K562 (cell line): Measurements from ENCODE around the gene APC. TPM values are rescaled to one million over a fixed set of nuclear protein-coding genes. Genes with fewer than 3 reads are reported as not detected.

Source experiments
- ATF1 ChIP-seq, 2 experiments: fragments of 450-650 bp in 1 of 2; IDR thresholded peaks; 2 replicates each; pipeline ENCODE4 v1.6.1; 2016; ENCODE audit warnings: missing compliant biosample characterization in 1 of 2, missing genetic modification characterization in 1 of 2
- BRD4 ChIP-seq: fragments of 200-600 bp; sonication (generic); IDR thresholded peaks from 2 replicates; pipeline ENCODE4 v1.6.1; 2017; ENCODE audit warnings: inconsistent platforms
- GTF2F1 ChIP-seq: IDR thresholded peaks from 2 replicates; pipeline ENCODE4 v1.6.1; 2011; ENCODE audit warnings: low read depth, low read length, improper control_type of control experiment
- HSF4 ChIP-seq: fragments of 250-450 bp; sonication (Bioruptor Pico); IDR thresholded peaks from 2 replicates; pipeline ENCODE4 v2.1.2; 2022; ENCODE audit warnings: mild to moderate bottlenecking, moderate library complexity, borderline replicate concordance
- IRF2 ChIP-seq: sonication (generic); formaldehyde crosslinking; IDR thresholded peaks from 2 replicates; pipeline ENCODE4 v1.8.1; 2022; ENCODE audit warnings: mild to moderate bottlenecking, missing genetic modification reagents
- KDM4B ChIP-seq, 2 experiments: fragments of 450-650 bp in 1 of 2; sonication (generic) in 1 of 2; IDR thresholded peaks; 2 replicates each; pipeline ENCODE4 v1.6.1; 2016 to 2017; ENCODE audit warnings: borderline replicate concordance in 2 of 2, antibody characterized with exemption in 1 of 2, low read depth in 1 of 2, mild to moderate bottlenecking in 1 of 2
- RBM22 ChIP-seq: fragments of 200-400 bp; formaldehyde crosslinking; IDR thresholded peaks from 2 replicates; pipeline ENCODE4 v1.6.1; 2018; ENCODE audit warnings: low read length, low read depth; ENCODE audit not compliant: poor library complexity, severe bottlenecking
- SP1 ChIP-seq: sonication (generic); formaldehyde crosslinking; IDR thresholded peaks from 2 replicates; pipeline ENCODE4 v1.8.1; 2022; ENCODE audit warnings: mild to moderate bottlenecking, missing genetic modification reagents
- SP2 ChIP-seq: IDR thresholded peaks from 2 replicates; pipeline ENCODE4 v1.6.1; 2011; ENCODE audit warnings: mild to moderate bottlenecking, low read depth, low read length, moderate library complexity; ENCODE audit not compliant: poor library complexity, severe bottlenecking; ENCODE audit errors: extremely low read depth
- ZBED1 ChIP-seq: IDR thresholded peaks from 2 replicates; pipeline ENCODE4 v1.6.1; 2014
- ZNF140 ChIP-seq: fragments of 250-450 bp; sonication (Bioruptor Pico); IDR thresholded peaks from 2 replicates; pipeline ENCODE4 v1.8.0; 2021; ENCODE audit warnings: moderate library complexity, mild to moderate bottlenecking, inconsistent platforms
- ZNF232 ChIP-seq: sonication (generic); formaldehyde crosslinking; IDR thresholded peaks from 2 replicates; pipeline ENCODE4 v1.8.0; 2022; ENCODE audit warnings: mild to moderate bottlenecking, missing genetic modification reagents
- polyA plus RNA-seq, 8 experiments: library from polyadenylated mRNA; depleted of rRNA in 4 of 8; stranded (reverse) in 5 of 8; unstranded in 3 of 8; fragments of >200 nt; fragmentation: Nextera tagmentation in 2 of 8; fragmentation: Illumina TruSeq in 1 of 8; extraction: Ambion mirVana in 2 of 8; extraction: Trizol in 1 of 8; gene quantifications; 2 replicates each; pipeline versions ENCODE4 v1.2.1 to v1.2.3, GENCODE V29; 2011 to 2014; ENCODE audit warnings: inconsistent platforms in 1 of 8, missing spikeins in 1 of 8
- total RNA-seq, 7 experiments: library from RNA; depleted of rRNA in 6 of 7; stranded (reverse); fragments of >200 nt in 6 of 7; fragmentation: Illumina TruSeq in 2 of 7; extraction: Trizol in 2 of 7; gene quantifications; 2 replicates each; pipeline versions ENCODE4 v1.2.1 to v1.2.3, GENCODE V29; 2011 to 2021; ENCODE audit warnings: low replicate concordance in 1 of 7
- TF ChIP-seq, protein P1 (sequence below): fragments of 250-450 bp; sonication (Bioruptor Pico); IDR thresholded peaks from 2 replicates; pipeline ENCODE4 v1.8.0; 2022; ENCODE audit warnings: inconsistent platforms, mild to moderate bottlenecking, moderate library complexity, borderline replicate concordance
- TF ChIP-seq, protein P2 (sequence below), 2 experiments: fragments of 450-650 bp in 1 of 2; sonication (generic) in 1 of 2; formaldehyde crosslinking in 1 of 2; IDR thresholded peaks in 1 of 2; conservative IDR thresholded peaks in 1 of 2; 2 replicates each; pipeline versions ENCODE4 v1.6.1 to v1.8.1; 2016 to 2023; ENCODE audit warnings: mild to moderate bottlenecking in 2 of 2, moderate library complexity in 2 of 2, inconsistent platforms in 1 of 2, missing genetic modification reagents in 1 of 2
- TF ChIP-seq, protein P3 (sequence below): fragments of 450-650 bp; IDR thresholded peaks from 2 replicates; pipeline ENCODE4 v1.7.1; 2018; ENCODE audit warnings: mild to moderate bottlenecking, low read depth; ENCODE audit not compliant: partially characterized antibody
- TF ChIP-seq, protein P4 (sequence below): fragments of 450-650 bp; formaldehyde crosslinking; IDR thresholded peaks from 2 replicates; pipeline ENCODE4 v1.4.0; 2022; ENCODE audit warnings: missing genetic modification characterization
- TF ChIP-seq, protein P5 (sequence below): sonication (generic); formaldehyde crosslinking; IDR thresholded peaks from 2 replicates; pipeline ENCODE4 v1.8.1; 2023; ENCODE audit warnings: mild to moderate bottlenecking, missing genetic modification reagents

The APC gene
- total and polyA plus RNA-seq, 9 of the 15 experiments (the other 6 are each of a cell fraction or from before 2014, with no cell fraction given), result 5.7 to 29.5 (median 15.4) TPM

DNA sequence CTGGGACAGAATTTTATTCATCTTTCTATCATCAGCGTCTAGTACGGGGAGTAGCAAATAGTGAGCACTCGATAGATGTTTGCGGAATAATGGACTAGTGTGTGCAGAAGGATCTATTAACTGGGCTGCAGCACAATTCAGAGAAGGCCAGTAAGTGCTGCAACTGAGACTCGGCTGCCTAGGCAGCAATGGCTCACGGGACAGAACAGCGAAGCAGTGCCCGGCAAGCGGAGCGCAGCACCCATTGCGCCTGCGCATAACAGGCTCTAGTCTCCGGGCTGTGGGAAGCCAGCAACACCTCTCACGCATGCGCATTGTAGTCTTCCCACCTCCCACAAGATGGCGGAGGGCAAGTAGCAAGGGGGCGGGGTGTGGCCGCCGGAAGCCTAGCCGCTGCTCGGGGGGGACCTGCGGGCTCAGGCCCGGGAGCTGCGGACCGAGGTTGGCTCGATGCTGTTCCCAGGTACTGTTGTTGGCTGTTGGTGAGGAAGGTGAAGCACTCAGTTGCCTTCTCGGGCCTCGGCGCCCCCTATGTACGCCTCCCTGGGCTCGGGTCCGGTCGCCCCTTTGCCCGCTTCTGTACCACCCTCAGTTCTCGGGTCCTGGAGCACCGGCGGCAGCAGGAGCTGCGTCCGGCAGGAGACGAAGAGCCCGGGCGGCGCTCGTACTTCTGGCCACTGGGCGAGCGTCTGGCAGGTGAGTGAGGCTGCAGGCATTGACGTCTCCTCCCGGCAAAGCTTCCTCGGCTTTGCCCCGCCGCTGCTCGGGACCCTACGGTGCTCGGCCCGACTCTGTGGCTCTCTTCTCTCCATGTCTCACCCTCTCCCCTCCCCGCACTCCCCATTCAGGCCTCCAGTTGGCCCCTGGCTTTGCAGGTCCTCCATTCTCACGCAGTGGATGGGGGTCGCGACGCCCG, 30.2 kb upstream of the APC start (continued):
- TF ChIP-seq, protein P1, sequence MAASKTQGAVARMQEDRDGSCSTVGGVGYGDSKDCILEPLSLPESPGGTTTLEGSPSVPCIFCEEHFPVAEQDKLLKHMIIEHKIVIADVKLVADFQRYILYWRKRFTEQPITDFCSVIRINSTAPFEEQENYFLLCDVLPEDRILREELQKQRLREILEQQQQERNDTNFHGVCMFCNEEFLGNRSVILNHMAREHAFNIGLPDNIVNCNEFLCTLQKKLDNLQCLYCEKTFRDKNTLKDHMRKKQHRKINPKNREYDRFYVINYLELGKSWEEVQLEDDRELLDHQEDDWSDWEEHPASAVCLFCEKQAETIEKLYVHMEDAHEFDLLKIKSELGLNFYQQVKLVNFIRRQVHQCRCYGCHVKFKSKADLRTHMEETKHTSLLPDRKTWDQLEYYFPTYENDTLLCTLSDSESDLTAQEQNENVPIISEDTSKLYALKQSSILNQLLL, result no peak
- TF ChIP-seq RBM22 (no peak), BRD4 (no peak), IRF2 (no peak), SP1 (CRISPR knock-in tag) (peak; percentile 80), HSF4 (CRISPR knock-in tag) (no peak; the same call in 1 of the 2 replicates), ZNF232 (CRISPR knock-in tag) (0 out of 2 replicates have a peak, but pooled peaks have one; percentile 47), ZNF140 (CRISPR knock-in tag) (no peak), ATF1 (CRISPR knock-in tag; IDR thresholded peaks at IDR 0.05) (no peak), ATF1 (tag; IDR thresholded peaks at IDR 0.05) (0 out of 2 replicates have a peak, but pooled peaks have one; percentile 37), ZBED1 (0 out of 2 replicates have a peak, but pooled peaks have one; percentile 25), GTF2F1 (no peak), KDM4B (IDR thresholded peaks at IDR 0.05; ENCODE audit: borderline replicate concordance in 2 of 2, low read depth in 1 of 2) (peak in 1 of 2 experiments; percentile 85; a peak in 1 of 4 replicates), SP2 (no peak)
- TF ChIP-seq, protein P2, sequence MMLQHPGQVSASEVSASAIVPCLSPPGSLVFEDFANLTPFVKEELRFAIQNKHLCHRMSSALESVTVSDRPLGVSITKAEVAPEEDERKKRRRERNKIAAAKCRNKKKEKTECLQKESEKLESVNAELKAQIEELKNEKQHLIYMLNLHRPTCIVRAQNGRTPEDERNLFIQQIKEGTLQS (IDR thresholded peaks at IDR 0.05), result no peak
- TF ChIP-seq, protein P2 (CRISPR knock-in tag; conservative IDR thresholded peaks at IDR 0.05), result no peak
- TF ChIP-seq, protein P3, sequence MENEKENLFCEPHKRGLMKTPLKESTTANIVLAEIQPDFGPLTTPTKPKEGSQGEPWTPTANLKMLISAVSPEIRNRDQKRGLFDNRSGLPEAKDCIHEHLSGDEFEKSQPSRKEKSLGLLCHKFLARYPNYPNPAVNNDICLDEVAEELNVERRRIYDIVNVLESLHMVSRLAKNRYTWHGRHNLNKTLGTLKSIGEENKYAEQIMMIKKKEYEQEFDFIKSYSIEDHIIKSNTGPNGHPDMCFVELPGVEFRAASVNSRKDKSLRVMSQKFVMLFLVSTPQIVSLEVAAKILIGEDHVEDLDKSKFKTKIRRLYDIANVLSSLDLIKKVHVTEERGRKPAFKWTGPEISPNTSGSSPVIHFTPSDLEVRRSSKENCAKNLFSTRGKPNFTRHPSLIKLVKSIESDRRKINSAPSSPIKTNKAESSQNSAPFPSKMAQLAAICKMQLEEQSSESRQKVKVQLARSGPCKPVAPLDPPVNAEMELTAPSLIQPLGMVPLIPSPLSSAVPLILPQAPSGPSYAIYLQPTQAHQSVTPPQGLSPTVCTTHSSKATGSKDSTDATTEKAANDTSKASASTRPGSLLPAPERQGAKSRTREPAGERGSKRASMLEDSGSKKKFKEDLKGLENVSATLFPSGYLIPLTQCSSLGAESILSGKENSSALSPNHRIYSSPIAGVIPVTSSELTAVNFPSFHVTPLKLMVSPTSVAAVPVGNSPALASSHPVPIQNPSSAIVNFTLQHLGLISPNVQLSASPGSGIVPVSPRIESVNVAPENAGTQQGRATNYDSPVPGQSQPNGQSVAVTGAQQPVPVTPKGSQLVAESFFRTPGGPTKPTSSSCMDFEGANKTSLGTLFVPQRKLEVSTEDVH, result no peak
- TF ChIP-seq, protein P4, sequence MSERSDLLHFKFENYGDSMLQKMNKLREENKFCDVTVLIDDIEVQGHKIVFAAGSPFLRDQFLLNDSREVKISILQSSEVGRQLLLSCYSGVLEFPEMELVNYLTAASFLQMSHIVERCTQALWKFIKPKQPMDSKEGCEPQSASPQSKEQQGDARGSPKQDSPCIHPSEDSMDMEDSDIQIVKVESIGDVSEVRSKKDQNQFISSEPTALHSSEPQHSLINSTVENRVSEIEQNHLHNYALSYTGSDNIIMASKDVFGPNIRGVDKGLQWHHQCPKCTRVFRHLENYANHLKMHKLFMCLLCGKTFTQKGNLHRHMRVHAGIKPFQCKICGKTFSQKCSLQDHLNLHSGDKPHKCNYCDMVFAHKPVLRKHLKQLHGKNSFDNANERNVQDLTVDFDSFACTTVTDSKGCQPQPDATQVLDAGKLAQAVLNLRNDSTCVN (CRISPR knock-in tag), result no peak
- TF ChIP-seq, protein P5, sequence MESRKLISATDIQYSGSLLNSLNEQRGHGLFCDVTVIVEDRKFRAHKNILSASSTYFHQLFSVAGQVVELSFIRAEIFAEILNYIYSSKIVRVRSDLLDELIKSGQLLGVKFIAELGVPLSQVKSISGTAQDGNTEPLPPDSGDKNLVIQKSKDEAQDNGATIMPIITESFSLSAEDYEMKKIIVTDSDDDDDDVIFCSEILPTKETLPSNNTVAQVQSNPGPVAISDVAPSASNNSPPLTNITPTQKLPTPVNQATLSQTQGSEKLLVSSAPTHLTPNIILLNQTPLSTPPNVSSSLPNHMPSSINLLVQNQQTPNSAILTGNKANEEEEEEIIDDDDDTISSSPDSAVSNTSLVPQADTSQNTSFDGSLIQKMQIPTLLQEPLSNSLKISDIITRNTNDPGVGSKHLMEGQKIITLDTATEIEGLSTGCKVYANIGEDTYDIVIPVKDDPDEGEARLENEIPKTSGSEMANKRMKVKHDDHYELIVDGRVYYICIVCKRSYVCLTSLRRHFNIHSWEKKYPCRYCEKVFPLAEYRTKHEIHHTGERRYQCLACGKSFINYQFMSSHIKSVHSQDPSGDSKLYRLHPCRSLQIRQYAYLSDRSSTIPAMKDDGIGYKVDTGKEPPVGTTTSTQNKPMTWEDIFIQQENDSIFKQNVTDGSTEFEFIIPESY (CRISPR knock-in tag), result no peak
